ENCODE measurements around the gene PTPN7.
"Not testable (repeated sequence)": the region's sequence is repeated elsewhere in the genome, so short reads cannot be mapped to it uniquely, and the experiment has no call there.

Gene PTPN7

DNA sequence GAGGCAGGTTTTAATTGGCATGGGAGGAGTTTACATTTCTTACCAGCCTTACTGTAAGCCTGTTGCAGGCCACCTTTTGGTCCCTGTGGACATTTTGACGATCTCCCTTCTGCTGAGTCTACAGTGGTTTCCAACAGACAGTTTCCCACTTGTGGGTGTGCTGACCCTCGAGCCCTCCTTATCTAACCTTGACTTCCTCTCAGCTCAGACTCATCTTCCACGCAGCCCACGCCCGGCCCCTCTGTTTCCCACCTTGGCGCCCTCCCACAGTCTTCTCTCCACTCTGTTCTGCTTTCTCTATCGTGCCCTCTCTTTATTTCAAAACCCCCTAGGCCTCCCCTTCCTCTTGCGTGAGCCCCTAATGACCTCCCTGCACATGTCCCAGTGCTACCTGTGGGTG lies 9.8 kb downstream of the PTPN7 start:
- DNase-seq = no peak

DNA sequence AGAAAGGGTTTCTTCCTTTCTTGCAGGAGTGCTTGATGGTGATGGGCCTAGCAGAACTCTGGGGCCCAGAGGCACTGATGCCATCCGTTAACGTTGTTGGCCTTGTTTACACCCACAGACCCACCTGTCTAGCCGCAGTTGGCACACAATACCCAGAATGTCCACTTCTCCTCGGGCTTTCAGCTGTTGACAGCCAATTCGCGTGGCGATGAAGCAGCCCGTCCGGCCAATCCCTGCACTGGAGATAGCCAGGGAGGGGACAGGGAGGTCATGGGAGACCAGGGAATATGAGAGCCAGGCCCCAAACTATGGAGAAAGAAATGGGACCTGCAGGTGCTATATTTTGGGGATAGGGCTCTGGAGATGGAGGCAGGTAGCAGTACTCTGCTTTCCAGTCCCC lies 10.2 kb downstream of the PTPN7 start:
- no peak for DNase-seq

DNA sequence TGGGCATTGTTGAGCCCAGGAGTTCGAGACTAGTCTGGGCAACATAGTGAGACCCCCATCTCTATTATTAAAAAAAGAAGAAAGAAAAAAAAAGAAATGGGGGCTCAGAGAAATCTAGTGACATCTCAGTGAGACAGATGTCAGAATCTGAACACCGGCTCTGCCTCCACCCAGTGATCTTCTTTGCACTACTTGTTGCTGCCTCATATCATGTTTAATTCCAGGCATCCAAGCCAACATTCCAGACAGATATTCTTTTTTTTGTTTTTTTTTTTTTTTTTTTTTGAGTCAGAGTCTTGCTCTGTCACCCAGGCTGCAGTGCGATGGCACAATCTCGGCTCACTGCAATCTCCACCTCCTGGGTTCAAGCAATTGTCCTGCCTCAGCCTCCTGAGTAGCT lies 10.8 kb downstream of the PTPN7 start:
- no peak for DNase-seq

DNA sequence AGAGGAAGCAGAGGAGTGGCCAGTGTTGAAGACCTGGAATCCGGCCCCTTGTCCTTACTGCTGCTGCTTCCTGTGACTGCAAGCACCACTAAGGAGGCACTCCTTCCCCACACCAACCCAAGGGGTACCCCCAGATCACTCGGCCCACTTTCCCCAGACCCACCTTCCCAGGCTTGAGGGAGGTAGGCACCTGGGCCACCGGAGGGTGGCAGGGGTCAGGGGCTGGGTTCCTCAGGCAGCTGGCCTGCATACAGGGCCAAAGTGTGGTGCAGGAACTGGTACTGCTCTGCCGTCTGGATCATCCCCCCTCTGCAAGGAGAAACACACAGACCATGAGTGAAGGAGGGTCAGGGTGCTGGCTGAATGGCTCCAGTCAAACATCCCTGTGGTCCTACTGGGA lies 12.0 kb downstream of the PTPN7 start:
- no peak for DNase-seq

DNA sequence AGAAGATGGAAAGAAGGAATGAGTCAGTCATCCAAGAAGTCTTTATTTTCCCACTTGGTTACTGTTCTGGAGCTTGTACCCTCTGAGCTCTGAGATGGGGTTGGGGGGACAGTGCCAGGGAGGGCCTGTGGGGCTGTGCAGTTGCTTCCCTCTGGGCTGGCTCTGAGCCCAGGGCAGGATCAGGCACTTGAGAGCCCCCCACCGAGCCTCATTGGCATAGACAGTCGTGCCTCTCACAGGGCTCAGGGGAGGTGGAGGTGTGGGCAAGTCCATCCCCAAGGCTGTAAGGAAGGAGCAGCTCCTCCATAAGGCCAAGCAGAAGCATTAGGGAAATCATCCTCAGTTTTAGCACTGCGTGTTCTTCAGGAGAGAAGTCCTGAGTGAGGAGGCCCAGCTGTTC lies 13.4 kb downstream of the PTPN7 start:
- DNase-seq = no peak

DNA sequence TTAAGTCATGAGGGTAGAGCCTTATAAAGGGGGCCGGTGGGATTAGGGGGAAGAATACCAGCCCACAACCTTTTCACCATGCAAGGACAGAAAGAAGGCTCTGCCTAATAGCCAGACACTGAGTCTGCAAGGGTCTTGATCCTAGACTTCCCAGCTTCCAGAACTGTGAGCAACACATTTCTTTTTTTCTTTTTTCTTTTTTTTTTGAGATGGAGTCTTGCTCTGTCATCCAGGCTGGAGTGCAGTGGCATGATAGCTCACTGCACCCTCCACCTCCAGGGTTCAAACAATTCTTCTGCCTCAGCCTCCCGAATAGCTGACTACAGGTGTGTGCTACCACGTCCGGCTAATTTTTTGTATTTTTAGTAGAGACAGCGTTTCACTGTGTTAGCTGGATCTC lies 14.1 kb downstream of the PTPN7 start:
- no peak for DNase-seq

DNA sequence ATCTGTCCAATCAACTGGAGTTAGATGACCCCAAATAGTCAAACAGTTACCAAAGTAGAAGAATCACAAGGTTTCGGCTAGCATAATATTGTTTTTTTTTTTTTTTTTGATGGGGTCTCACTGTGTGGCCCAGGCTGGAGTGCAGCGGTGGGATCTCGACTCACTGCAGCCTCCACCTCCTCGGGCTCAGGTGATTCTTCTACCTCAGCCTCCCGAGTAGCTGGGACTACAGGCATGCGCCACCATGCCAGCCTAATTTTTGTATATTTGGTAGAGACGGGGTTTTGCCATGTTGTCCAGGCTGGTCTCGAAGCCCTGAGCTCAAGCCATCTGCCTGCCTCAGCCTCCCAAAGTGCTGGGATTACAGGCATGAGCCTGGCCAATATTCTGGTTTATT lies 14.7 kb downstream of the PTPN7 start:
- DNase-seq = not testable (repeated sequence)

DNA sequence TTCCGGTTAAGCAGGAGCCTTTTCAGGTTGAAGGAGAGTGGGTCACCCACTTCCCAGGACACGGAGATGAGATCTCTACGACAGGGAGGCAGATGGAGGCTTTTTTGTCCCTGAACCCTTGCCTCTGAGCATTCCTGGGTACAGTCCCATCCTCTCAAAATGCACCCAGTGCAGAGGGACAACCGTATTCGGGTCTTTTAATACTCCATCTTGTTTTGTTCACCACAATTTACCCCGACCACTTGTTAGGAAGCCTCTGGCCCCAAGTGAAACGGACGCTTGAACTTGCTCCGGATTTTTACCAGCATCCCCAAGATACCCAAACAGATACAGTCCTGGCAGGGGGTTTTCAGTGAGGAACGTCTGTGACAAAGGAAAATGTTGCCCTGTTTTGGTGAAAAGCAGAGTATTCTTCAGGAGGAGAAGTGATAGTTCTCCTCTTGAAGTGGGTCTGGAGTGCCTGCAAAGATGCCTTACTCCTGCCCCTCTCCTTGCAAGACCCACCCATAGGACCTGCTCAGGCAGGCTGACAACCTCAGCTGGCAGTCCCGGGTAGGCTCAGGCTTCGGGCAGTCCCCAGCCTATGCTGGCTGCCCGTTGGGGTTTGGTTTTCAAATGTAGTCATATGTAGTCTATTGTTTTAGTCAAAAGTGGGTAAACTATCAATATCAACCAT lies 15.2 kb downstream of the PTPN7 start:
- DNase-seq = no peak

DNA sequence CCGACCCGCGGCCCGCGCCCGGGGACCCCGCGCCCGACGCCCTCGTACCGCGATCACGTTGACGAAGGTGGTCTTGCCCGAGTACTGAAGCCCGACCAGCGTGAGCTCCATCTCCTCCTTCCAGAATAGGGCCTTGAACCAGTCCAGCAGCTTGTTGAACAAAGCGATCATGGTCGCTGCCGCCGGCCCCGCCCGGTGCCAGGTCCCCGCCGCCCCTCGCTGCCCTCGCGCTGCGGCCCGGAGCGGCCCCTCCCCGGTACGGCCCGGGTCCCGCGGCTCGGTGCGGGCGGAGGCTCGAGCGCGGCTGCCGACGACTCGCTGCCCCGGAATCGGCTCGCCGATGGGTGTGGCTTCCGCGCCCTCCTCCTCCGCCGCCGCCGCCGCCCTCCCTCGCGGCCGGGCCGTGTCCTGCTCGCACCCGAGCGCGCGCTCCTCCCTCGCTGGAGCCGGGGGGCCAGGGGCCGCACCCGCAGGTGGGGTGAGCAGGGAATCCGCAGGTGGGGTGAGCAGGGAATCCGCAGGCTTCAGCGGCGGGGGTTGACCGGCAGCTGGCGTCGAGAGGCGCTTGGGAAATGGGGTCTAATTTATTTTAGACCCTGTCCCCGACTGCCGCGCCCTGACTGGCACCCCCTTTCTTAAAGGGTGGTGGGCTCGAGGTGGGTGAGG lies 15.9 kb downstream of the PTPN7 start, which contains the start of gene ARL8A:
ARL8A (minus strand) TSS at position 336 of the 666 bp plus-strand sequence; CDS start at position 171, 165 bp downstream.
- DNase-seq = peak; percentile 50

DNA sequence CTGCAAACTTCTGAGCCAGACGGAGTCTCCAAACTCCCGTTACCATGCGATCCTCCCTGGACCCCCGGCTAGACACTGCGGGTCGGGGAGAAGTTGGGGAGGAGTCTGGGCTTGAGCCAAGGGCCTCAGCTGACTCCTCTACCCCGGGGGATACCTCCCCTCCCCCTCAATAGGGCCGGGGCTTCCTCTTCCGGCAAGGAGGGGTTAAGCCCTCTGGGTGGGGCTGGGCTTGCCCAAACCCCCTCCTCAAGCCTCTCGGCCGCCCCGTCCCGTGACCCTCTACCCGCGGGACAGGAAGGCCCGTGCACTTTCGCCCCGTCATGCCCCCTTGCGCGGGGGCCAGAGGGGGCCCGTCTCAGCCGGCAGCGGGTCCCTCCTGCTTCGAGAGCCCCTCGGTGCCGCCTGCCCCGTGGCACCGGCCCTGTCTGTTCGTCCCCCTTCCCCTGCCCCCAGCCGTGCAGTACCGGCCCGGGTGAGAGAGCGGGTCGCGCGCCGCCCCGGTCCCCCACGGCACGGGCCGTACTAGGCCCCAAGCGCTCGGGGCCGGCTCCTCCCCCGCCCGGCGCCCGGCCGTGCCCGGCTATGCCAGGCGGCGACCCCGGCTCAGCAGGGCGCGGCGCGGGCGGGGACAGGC lies 16.5 kb downstream of the PTPN7 start:
- no peak for DNase-seq

DNA sequence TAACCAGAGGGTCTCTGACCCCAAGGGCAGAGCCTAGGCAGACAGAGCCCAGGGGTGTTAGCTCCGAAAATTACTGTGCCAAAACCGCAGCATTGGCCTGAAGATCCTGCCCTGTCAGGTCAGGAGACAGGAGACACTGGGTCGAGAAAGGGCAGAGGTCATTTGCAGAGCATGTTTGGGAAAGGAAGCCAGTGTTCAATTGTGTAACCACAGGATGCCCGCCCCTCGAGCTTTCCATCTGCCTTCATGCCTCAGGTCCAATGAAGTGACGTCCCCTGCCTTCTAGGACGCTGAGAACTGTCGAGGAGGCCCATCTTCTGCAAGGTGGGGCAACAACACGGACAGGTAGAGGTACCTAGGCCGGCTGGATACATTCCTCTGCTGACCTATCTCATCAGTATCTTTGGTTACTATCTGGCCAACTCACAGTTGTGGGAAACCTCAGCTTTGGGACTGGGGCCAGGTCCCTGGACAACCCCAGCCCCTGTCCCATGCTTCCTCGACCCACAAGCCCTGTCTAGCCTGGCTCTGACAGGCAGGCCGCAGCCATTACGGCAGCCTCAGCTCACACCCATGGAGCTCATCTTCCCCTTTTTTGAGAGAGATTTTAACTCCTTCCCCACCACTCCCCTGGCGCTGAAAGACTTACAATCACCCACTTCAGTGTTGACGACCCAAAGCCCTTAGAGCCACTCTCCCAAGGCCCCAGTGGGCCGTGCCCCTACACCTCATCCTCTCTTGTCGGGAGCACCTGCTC lies 17.2 kb downstream of the PTPN7 start:
- DNase-seq = no peak

DNA sequence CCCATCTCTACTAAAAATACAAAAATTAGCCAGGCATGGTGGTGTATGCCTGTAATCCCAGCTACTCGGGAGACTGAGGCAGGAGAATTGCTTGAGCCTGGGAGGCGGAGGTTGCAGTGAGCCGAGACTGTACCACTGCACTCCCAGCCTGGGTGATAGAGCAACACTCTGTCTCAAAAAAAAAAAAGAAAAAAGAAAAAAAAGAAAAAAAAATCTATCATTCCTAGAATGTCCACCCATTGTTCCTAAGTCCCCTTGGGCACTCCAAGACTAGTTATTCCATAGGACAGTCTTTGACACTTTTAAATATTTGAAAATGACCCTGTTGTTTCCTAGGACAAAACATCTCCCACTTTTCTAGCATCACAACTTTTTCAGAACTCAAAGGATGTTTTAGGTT lies 18.9 kb downstream of the PTPN7 start:
- DNase-seq = not testable (repeated sequence)

DNA sequence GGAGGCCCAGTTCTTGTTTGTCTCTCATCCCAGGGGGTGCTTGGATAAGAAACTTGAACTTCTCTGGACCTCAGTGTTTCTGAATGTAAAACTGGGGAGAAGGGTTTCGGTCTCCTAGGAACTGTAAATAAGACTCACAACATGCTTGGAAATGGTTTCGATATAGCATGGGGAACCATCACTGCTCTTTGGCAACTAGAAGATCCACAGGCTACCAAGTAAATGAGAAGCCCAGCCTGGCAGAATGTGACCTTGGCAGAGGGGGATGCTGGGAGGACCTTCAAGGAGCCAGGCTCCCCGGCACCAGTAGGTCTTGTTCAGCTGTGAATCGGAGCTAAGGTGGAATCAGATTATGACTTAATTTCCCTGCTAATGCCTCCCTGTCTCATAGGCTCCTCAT lies 19.6 kb downstream of the PTPN7 start:
- no peak for DNase-seq

DNA sequence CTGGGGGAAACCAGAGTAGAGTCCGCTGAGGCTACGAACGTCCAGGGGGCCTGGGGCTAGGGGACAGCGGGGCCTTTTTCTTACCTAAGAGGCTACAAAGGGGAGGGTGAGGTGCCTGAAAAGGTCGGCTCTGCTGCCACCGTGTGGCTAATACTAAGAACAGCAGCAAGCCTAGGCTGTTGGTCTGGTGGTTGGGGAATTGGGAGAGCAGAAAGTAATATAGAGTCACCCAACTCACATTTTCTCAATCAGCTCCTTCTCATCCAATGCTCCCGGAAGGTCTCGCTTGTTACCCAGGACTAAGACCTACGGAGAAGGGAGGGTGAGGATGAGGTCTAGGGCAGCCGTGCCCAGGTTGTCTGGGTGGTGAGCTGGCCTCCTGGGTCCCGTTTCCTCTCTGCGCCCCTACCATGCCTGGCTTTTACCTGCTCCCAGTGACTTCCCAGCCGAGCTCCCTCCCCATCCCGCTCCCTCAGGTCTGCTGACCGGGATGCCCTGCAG lies 25.1 kb downstream of the PTPN7 start:
- no peak for DNase-seq

DNA sequence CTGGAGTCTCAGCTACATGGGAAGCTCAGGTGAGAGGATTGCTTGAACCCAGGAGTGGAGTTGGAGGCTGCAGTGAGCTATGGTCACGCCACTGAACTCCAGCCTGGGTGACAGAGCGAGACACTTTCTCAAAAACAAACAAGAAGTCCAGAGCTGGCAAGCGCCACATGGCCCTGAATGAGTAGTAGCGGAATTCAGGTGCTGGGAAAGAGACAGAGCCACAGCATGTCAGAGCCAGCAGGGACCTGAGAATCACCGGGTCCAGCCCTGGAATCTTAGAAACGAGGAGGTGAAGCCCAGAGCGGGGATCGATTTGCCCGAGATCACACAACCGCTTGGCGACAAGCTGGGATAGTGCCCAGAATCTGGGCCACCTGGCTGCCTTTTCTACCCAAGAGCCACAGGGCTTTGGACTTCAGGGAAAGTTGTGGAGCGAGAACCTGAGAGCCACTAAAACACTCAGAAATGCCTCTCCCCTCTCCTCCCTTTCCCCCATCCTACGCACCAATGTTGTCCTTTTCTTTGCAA lies 25.7 kb downstream of the PTPN7 start:
- no peak for DNase-seq

DNA sequence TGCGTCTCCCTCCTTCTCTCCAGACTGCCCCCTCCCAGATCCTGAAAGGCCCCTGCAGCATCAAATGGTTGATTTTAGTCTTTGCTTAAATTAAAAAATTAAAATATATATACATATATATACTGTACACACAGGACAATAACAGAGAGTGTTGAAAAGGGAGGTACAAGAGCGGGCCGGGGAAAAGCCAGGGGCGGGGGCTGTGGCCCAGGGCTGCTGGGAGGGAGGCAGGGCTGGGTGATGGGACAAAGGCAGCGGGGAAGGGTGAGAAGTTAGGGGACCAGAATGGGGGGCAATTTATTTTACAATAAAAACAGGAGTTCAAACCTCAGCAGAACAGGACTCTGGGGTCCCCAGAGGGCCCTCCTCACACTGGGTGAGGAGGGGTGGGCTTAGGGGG lies 26.4 kb downstream of the PTPN7 start:
- no peak for DNase-seq

DNA sequence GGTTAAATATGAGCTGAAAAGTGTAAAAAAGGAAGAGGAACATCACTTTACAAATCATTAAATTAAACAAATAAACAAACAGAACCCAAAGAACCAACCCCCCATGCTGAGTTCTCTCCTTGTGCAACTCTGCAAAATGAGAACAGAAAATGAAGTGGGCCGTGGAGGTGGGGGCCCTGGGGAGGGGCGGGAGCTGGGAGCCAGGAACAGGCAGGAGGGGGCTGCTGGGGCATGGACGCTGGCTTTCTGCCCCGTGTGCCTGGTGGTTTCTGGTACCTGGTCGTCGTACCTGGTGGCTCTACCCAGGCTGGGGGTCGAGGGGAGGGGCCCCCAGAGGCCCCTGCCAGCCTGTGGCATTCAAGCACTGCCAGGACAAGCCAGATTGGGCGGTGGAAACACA lies 26.9 kb downstream of the PTPN7 start:
- DNase-seq = no peak

DNA sequence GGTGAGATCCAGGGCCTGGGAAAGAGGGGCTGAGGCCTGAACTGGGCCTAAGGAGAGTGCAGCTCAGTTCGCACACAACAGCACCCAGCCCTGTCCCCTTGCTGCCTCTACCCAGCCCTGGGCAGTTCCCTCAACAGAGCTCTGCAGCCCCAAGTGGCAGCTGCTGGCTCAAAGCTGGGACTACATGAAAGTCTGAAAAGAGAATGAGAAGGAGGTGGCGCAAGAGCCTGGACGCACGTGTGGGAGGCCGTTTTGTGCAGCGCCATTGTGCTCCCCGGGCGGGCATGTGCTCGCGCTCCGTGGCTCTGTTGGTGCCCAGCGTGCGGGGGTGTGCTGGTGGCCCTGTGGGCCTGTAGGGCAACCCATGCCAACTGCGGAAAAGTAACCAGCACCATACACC lies 27.4 kb downstream of the PTPN7 start:
- no peak for DNase-seq

DNA sequence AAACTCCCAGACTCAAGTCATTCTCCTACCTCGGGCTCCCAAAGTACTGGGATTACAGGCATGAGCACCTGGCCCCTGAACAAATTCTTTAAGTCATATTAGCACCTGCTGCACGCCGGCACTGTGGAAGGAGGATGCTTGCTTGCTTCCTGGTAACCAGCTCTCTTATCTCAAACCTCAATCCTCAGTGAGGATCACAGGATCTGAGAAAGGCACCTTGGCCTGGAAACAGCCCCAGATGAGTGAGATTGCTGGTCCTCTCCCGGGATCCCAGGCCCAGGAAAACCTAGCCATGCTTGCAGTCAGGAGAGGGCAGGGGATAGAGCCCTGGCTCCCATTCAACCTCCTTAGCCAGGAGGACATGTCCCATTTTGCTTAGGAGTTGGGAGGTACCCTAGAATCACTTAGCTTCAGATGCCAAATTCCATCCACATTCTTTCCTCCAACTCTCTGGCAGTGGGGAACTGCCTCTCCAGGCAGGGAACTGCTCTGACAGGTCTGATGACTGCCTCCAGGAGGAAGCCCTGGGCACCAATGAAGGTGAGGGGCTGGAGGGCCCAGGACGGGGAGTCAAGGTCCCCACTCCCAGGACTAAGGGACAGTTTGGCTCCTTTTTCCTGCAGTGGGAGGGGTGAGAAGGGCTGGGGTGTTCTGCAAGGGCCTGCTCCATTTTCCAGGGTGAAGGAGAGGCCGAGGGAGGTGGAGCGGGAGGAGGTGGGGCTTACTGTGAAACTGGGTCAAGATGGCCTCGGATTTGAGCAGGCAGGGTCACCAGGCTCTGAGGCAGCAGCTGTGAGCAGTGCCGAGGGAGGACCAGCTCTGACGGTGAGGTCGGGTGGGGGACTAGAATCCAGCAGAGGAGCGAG lies 28.2 kb downstream of the PTPN7 start:
- no peak for DNase-seq

DNA sequence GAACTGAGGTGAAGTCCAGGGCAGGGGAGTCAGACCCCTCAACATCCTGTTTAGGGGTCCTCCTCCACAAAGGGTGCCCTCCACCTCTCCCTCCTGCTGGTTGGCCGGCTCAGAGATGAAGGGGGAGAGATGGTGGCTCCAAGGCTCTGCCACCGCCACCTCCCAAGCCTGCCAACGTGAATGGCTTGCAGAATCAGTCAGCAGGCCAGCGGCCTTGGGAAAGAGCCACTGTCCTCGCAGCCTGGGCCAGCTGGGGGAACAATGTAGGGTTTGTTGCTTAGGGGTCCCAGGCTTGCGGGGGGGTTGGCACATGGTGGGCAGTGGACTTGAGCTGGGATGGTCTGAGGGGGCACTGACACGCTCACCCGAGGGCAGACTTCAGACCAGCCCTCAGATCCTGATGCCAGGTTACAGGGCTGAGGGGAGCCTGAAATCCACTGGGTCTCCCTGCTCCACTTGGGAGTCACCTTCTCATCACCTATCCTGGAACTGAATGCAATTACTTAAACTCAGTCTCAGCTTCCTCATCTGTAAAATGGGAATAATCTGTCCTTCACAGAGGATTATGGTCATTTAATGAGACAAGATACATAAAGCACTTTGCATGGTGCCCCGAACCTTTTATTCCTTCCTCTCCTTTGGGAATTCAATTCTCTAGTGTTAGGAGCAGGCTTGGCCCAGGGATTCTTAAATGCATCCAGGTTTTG lies 29.4 kb downstream of the PTPN7 start:
- DNase-seq = no peak

DNA sequence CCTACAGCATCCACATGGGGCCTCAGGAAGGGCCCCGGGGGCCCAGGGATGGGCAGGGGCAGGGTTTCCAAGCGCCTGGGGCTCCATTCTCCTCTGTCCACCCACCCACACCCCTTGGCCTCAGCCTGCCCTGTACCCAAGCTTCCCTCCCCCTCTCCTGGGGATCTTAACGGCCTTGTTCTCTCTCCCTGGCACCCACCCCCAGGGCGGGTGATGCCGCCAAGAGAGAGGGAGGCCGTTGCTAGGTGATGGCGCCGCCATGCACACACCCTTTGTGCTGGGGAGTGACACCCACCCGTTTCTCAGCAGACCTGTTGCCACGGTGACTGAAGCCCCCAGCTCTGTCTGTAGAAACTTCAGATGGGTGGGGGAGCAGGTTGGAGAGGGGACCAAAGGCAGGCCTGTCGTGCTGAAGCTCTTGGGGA lies 30.1 kb downstream of the PTPN7 start:
- no peak for DNase-seq
